Stimulated activated CD4-positive, alpha-beta T cell treated with anti-CD3 and anti-CD28 coated beads, Interleukin-12 subunit alpha, Interleukin-12 subunit beta, amount 100 ng/mL, for 24 hours (primary cell): ENCODE measurements around the gene TCOF1.
"Not testable (repeated sequence)": the region's sequence is repeated elsewhere in the genome, so short reads cannot be mapped to it uniquely, and the experiment has no call there.

ENCODE experiments used
- DNase-seq, 2 experiments: peaks; one replicate each; pipeline ENCODE4 v3.0.0-alpha.2; 2020; ENCODE audit warnings: low read depth in 2 of 2

Gene TCOF1

DNA sequence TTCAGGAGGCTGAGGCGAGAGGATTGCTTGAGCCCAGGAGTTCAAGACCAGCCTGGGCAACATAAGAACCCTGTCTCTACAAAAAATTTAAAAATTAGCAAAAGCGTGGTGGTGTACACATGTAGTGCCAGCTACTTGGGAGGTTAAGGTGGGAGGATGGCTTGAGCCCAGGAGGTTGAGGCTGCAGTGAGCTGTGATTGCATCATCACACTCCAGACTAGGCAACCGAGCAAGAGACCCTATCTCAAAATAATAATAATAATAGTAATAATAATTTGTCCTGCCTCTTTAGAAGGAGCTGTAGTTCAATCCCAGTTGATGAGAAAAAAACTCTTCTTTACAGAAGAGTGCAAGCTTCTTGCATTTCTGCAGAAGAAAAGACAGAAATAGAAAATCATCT, 65.3 kb downstream of the TCOF1 start:
- no peak for DNase-seq

DNA sequence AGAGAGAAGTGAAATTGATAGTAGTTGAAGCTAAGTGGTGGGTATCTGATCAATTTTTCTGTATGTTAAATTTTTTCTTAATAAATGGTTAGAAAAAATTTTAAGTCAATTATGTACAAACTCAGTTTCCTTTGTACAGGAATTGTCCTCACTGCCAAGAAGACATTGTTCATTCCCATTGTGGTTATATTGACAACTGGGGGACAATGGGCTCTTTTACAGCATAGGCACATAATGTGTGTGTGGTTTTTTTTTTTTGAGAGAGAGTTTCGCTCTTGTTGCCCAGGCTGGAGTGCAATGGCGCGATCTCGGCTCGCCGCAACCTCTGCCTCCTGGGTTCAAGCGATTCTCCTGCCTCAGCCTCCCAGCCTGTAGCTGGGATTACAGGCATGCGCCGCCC, 68.7 kb downstream of the TCOF1 start:
- DNase-seq: not testable (repeated sequence)

DNA sequence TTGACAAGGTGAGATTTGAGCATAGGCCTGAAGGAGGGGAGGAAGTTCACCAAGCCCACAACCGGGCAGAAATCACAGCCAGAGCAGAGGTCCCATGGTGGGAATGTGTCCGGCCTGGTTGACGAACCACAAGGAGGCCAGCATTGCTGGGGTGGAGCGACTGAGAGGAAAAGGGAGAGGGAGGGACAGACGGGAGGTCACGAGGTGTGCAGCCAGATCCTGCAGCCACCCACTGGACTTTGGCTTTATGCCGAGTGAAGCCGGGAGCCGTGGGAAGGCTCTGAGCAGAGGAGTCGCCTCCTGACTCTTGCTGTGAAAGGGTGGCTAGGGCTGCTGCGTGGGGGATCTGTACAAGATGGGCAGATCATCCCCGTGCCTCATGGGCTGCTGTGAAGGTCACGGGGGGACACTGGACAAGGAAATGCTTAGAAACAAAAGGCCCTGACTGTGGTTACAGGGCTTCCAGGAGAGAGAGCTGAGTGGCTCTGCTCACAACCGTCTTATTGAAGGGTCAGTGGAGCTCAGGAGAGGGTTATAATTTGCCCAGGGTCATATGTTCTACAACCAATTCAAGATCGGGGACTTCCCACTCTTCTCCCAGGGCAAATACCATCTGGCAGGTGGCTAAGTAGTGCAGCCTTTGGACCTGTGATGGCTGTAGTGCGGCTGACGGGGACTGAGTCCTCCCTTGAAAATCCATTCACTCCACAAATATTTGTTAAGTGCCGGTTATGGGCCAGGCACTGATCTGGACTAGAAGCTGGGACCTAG, 70.8 kb downstream of the TCOF1 start:
- no peak for DNase-seq

DNA sequence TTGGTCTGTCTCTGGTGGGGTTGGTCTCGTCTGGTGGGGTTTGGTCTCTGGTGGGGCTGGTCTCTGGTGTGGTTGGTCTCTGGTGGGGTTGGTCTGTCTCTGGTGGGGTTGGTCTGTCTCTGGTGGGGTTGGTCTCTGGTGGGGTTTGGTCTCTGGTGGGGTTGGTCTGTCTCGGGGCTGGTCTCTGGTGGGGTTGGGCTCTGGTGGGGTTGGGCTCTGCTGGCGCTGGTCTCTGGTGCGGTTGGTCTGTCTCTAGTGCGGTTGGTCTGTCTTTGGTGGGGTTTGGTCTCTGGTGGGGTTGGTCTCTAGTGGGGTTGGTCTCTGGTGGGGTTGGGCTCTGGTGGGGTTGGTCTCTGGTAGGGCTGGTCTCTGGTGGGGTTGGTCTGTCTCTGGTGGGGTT, 71.5 kb downstream of the TCOF1 start:
- no peak for DNase-seq

DNA sequence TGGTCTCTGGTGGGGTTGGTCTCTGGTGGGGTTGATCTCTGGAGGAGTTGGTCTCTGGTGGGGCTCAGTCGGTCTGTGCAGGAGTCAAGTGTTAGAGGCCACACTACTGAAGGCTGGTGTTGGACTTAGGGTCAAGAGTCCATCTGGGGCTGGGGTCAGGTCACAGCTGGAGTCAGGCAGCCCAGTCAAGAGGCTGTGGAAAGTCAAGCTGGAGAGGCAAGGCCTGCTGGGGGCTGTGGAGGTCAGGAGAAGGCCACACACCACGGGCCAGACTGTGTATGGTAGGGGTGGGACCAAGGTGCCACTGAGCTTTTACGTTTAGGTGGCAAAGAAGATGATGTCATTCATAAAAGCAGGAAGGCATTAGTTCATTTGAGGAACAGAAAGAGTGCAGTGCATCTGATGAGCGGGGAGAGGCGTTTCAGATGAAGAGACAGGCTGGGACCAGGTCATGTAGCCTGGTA, 71.9 kb downstream of the TCOF1 start:
- DNase-seq: no peak

DNA sequence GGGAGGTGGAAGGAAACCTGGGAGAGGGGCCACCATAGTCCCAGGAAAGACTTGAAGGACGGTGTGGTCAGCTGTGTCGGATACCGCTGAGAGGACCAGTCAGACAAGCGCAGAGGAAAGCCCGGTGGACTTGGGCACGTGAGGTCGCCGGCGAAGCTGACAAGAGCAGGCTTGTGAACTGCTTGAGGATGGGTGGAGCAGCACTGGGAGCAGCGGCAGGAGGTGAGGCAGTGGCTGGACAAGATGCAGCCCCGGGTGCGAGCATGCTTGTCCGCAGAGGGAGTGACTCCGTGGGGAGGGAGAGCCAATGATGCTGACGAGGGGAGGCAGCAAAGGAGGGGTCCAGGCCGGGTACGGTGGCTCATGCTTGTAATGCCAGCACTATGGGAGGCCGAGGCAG, 73.6 kb downstream of the TCOF1 start:
- DNase-seq: no peak

DNA sequence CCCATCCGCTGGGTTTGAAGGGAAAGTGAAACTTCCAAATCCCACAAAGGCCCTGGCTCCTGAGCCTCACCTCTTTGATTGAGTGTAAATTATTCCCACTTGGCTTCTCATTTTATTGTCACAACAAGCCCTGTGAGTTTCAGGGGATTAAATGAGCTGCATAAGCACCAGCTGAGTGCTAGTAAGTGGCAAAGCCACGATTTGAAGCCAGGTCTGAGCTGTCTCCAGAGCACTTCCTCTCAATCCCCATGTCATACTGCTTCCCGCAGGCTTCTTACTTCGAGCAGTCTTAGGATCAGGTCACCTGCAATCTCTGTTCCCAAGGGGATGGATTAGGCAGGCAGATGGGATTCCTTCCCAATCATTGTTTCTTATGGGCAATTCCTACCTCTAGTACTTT, 74.1 kb downstream of the TCOF1 start:
- no peak for DNase-seq

DNA sequence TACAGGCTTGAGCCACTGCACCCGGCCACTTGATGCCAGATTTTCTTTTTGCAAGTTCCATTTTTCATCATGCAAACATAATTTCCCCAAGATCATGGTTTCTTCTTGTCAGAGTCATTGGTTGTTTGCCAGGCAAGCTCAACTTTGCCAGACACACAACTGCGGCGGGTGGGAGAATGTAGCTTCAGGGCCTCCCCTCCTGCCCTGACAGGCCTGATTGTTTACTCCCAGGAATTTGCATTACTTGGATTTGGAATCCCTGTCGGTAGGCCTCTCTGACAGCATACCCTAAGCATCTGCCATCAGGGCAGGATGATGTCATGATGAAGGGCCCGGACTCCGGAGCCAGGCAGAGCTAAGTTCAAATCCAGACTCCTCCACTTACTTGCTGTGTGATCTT, 77.0 kb downstream of the TCOF1 start:
- DNase-seq: no peak

DNA sequence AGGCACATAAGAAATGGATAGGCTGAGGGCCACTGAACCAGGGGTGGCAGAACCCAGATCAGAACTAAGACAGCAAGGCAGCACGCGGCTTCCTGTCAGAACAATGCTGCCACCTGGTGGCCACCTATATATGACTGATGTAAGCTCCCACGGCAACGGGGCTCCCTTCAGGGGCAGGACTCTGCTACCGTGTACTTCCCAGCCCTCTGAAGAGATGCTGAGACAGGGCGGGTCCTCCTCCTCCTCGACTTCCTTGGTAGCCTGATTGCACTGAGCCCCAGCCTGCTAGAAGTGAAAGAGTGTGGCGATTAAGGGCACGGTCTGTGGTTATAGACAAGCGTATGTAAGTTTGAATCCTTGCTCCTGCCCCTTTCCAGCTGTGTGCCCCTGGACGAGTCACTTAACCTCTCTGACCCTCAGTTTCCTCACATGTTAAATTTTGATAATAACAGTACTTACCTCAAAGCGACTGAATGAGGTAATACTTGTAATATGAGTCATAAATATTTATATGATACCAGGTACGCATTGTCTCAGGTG, 78.7 kb downstream of the TCOF1 start:
- peak; percentile 81 to 94 for DNase-seq

DNA sequence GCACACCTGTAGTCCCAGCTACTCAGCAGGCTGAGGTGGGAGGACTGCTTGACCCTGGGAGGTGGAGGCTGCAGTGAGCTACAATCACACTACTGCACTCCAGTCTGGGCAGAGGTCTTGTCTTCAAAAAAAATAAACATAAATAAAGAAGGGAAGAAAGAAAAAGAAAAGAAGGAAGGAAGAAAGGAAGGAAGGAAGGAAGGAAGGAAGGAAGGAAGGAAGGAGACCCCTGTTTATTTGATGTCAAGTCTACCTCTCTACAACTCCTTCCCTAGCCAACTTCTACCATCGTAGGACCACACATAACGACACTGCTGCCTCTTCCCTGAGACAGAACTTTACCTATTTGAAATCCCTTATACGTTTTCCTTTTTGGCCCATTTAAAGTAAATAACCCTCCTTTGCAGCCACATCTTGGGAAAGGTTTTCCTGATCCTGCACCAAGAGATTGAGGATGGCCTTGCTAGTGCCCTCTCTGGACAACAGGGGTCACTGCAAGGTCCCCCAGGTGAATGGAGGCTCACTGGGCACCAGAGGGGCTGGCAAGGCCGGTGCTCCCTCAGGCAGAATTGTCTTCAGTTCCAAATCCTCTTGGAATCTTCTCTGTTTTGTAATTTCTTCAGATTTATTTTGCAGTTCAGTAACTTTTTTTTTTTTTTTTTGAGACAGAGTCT, 81.5 kb downstream of the TCOF1 start:
- no peak for DNase-seq

DNA sequence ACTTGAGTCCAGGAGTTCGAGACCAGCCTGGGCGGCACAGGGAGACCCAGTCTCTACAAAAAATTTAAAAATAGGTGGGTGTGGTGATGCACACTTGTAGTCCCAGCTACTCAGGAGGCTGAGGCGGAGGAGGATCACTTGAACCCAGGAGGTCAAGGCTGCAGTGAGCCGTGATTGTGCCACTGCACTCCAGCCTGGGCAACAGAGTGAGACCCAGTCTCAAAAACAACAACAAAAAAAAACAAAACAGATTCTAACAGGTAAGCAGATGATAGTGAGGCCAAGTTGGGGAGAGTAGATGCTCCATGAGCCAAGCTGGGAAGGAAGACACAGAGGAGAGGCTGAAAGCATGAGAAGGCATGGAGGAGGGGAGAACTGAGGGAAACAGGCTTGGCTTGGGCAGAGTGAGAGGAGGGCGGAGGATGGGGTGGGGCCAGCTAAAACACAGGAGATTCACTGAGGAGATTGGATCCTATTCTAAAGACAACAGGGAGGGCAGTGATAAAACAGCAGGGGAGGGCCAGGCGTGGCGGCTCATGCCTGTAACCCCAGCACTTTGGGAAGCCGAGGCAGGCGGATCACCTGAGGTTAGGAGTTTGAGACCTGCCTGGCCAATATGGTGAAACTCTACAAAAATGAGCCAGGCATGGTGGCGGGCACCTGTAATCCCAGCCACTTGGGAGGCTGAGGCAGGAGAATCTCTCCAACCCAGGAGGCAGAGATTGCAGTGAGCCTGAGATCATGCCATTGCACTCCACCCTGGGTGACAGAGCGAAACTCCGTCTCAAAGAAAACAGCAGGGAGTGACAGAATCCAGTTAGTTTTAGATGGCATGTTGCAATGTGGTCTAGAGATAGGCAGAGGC, 83.7 kb downstream of the TCOF1 start:
- no peak for DNase-seq

DNA sequence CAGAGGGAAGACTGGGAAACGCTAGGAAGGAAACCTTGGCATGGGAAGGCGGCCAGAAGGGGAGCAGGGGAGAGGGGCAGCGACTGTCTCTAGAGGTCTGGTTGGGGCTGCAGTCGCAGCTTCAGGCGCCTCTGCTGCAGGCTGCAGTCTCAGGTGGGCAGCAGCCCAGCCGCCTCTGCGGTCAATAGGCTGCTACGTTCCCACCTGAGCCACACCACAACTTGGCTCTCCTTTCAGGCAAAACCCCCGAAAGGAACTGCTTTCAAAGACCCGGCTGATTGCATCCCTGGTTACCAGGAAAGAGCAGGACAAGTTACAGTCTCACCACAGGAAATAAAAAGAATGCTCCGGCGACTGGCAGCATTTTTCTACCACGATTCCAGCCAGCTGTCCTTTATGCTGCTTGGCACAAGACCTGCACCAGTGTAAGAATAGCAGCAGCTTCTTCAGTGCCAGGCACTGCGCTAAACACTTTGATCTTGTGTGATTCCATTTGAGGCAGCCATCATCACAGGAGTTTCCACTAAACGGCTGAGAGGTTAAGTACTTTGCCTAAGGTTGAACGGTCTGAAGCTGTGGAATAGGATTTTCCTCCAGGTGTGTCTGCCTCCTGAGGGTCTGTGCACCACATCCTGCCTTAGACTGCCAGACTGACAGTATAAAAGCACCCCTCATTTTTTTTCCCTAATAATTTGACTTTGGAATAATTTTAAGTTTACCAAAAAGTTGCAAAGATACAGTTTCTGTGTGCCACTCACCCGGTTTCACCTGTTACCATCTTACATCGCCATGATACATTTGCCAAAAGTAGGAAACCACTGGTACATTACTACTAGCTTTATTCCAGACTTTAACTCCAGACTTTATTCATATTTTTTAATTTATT, 84.6 kb downstream of the TCOF1 start:
- no peak for DNase-seq

DNA sequence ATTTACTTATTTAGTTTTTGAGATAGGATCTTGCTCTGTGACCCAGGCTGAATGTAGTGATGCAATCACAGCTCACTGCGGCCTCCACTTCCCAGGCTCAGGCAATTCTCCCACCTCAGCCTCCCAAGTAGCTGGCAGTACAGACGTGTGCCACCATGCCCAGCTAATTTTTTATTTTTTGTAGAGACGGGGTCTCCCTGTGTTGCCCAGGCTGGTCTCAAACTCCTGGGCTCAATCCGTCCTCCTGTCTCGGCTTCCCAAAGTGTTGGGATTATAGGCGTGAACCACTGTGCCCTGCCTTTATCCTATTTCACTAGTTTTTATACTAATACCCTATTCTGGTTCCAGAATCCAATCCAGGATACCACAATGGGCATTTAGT, 85.2 kb downstream of the TCOF1 start:
- DNase-seq: no peak

DNA sequence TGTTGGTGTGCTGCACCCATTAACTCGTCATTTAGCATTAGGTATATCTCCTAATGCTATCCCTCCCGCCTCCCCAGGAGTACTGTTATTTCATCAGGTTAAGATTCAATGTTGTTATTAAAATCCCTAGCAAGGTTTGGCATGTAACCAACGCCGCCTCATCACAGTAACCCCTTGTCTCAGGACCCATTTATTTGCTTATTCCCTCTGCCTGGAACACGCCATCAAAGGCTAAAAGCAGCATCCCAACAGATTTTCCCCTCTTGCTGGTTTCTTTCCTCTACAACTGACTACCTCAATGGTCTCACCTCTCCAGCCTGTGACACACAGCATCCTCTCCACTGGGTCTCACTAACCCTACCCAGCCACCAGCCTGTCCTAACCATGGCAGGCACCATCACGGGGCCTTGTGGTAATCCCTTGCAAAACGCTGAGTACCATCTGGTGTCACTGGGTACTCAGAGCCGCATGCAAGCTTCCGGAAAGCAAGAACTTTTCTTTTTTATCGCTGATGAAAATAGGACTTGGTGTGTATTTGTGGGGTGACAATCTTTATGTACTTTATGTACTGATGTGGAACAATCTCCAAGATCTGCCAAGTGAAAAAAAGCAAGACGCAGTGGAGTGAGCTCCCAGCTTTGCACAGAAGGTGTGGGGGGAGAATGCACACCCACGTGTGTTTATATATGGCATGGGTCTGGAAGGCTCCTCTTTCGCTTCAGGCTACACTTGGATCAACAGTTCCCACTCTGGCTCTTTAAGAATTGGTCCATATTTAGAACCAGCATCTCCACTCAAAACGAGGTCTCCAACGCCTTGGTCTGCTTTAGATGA, 86.0 kb downstream of the TCOF1 start:
- no peak for DNase-seq

DNA sequence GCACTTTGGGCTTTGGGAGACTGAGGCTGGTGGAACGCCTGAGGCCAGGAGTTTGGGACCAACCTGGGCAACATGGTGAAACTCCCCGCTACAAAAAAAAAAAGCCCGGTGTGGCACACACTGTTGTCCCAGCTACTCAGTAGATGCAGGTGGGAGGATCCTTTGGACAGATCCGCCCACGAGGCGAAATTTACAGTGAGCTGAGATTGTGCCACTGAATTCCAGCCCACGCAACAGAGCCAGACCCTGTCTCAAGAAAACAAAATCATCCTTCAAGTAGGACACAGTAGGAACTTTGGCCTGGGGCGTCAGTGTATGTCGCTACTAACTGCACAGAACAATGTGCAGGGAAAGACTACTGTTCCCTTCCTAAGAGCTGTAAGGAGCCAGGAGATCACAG, 87.3 kb downstream of the TCOF1 start:
- DNase-seq: no peak

DNA sequence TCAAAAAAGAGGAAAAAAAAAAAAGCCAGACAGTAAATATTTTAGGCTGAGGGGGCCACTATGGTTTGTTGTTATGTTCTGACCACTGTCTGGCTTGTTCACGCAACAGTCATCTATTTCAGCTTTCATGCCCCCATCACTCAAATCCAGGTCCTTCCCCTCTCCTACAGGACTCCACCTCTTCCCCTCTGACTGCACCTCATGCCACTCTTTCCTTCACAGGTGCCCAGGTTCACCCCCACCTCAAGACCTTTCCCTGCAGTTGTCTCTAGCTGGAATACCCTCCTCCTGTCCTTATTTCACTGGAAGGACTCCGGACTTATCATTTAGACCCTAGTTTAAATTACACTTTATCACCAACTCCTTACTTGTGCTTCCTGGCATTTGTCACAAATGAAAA, 88.6 kb downstream of the TCOF1 start:
- no peak for DNase-seq

DNA sequence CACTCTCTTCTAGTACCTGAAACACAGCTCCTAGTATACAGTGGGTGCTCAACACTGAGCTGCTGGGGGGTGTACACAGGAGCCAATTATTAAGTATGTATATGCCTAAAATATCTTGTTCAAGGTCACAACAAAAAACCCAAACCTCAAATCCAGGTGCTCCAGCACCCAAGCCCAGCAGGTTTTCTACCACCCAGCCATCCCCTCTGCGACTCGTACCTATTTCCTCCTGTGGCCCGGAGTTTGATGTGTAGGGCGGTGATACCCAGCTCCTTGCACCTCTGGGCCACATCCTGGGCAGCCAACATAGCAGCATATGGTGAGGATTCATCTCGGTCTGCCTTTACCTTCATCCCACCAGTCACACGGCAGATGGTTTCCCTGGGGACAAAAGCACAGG, 89.1 kb downstream of the TCOF1 start:
- no peak for DNase-seq

DNA sequence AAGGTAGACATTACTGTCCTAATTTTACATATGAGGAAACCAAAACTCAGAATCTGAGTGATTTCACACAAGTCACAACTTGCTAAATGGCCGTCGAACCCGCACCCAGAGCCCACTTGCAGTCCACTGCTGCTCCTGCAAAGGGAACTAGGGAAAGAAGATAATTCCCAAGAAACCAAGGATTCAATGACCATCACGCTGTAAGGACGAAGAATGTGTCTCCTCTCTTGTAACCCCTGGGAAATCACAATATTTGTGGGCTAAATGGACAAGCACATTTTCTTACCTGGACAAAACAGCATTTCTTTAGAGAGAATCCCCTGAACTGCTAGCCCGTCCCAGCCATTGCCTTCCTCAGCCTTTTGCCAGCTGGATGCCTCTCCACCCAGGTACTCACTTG, 89.7 kb downstream of the TCOF1 start:
- no peak for DNase-seq

DNA sequence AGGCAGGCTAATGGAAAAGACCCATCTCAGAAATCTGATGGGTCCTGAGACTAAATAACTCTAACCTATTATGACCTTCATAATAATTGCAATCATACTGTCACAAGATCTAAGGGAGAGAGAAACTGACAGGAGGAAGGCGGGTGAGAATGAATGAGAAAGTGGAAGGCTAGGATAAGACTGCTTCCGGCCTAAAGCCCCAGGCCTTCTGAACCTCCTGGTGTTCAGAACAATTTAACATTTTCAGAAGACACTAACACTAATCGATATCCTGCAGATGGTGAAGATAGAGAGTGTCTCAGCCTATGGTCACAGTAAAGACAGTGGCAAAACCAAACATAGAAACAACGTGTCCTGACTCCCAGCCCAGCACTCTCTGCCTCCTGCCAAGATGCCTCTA, 90.8 kb downstream of the TCOF1 start:
- DNase-seq: no peak

DNA sequence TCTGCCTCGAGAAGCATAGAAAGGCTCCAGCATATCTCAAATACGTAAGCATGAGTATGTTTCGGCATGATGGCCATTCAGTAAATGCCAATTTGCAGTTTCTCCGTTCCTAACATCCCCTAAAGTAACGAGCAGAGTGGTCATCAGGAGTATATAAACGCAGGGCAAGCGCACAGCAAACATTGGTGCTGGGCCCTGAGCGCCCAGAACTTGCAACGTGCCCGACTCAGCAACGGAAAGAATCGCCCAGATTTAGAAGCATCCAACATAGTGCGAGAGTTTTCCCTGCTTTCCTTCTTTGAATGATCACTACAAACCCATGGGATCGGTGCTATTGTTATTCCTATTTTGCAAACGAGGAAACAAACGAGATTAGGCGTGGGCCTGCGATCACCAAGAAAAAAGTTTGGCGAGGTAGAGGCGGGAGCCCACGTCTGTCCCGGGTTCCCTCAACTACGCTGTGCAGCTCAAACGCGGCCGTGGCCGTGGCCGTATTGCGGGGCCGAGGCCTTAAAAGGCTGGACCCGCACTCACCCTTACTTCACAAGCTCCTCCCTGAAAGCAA, 91.5 kb downstream of the TCOF1 start:
- no peak for DNase-seq
